ENCODE data around the gene OR13D1. TPM values are rescaled to one million over a fixed set of nuclear protein-coding genes. Genes with fewer than 3 reads are reported as not detected.
"Not testable (repeated sequence)": the region's sequence is repeated elsewhere in the genome, so short reads cannot be mapped to it uniquely, and the experiment has no call there.

OR13D1 gene, protein sequence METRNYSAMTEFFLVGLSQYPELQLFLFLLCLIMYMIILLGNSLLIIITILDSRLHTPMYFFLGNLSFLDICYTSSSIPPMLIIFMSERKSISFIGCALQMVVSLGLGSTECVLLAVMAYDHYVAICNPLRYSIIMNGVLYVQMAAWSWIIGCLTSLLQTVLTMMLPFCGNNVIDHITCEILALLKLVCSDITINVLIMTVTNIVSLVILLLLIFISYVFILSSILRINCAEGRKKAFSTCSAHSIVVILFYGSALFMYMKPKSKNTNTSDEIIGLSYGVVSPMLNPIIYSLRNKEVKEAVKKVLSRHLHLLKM
- not detected for polyA plus RNA-seq (ENCODE audit: insufficient read length)
- long read RNA-seq, donor 1, result 0 reads
- long read RNA-seq, donor 2, result 0 reads
- long read RNA-seq, donor 3, result 0 reads
- long read RNA-seq, donor 4, result 0 reads
- long read RNA-seq, donor 5, result 0 reads
- long read RNA-seq, donor 6, result 0 reads
- long read RNA-seq, donor 7, result 0 reads
- long read RNA-seq, donor 8, result 0 reads

- no peak for DNase-seq
These were observed at the start of gene OR13D1 for GRCh38 chr9:104694218-104694617. OR13D1 (plus strand) TSS chr9:104694518; CDS start chr9:104694518, 0 bp downstream.

GRCh38 chr9:104658496-104659195 is 35.7 kb upstream of the OR13D1 start:
- DNase-seq, result no peak

DNA sequence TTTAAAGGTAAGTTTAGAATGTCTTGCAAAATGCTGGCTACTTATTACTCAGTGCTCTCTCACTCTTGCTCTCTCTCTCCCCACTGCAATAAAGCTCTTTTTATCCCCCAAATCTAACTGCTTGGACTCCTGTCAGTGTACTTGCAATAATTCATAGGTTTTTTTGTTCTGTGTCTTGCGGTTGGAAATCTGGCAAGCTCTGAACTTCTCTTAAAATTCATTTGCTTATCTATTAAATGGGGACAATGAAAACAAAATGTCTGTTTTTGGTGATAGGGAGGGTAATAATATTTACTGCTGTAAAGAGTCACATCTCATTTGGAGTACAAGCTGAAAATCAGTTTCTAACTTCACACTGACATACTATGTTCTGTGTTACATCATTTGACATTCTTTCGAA is 18.7 kb upstream of the OR13D1 start:
- no peak for DNase-seq

GRCh38 chr9:104682642-104683041 is 11.7 kb upstream of the OR13D1 start:
- DNase-seq, result peak; percentile 50

- DNase-seq, result no peak
These were observed 8.2 kb upstream of the OR13D1 start for GRCh38 chr9:104686081-104686480.

GRCh38 chr9:104700306-104700705 is 6.0 kb downstream of the OR13D1 start:
- DNase-seq, result no peak

DNA sequence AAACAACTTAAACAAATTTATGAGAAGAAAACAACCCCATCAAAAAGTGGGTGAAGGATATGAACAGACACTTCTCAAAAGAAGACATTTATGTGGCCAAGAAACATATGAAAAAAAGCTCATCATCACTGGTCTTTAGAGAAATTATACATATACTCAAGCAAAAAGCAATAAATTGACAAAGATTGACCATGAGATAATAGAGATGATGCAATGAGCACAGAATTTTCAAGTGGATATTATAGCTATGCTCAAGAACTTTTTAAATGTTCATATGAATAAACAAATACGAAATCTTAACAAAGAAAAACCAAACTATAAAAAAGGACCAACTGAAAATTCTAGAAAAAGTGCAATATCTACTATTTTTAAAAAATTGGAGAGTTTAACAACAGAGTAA is 14.4 kb downstream of the OR13D1 start:
- not testable (repeated sequence) for DNase-seq

- no peak for DNase-seq
These were observed 17.3 kb downstream of the OR13D1 start for GRCh38 chr9:104711604-104712003.

DNA sequence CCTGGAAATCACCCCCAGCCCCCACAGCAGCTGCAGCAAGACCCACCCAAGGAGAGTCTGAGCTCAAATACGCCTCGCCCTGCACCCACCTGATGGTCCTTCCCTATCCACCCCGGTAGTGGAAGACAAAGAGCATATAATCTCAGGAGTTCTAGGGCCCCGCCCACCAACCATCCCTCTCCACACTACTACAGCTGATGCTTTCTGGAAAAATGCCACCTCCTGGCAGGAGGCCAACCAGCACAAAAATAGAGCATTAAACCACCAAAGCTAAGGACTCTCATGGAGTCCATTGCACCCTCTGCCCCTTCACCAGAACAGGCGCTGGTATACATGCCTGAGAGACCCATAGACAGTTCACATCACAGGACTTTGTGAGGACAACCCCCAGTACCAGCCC is 30.7 kb downstream of the OR13D1 start:
- DNase-seq, result no peak

DNA sequence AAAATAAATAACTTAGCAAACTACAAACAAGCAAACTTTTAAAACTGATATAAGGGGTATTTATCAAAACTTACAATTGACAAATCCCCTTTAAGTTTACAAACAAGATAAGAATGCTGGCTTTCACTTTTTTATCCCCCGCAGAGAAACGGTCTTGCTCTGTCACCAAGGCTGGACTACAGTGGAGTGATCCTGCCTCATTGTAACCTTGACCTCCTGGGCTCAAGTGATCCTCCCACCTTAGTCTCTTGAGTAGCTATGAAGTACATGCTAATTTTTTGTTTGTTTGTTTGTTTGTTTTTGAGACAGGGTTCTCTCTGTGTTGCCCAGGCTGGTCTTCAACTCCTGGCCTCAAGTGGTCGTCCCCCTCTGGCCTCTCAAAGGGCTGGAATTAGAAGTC is 44.1 kb downstream of the OR13D1 start:
- no peak for DNase-seq

DNA sequence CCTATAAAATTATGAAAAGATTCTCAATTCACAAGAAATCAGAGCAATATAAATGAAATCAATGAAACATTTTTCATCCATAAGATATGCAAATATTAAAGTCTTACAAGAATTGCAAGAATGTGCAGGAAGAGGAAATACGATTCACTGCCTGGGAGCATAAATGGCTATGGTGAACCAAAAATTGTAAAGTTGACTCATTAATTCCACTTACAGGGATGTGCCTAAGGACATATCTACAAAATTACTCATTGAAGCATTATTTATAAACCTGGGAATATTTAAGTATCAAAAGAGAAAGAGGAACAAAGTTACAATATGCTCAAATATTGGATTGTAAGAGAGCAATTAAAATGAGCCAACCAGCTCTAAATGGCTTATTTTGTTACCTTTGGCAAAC is 46.3 kb downstream of the OR13D1 start:
- no peak for DNase-seq

GRCh38 chr9:104743376-104743985 is 49.2 kb downstream of the OR13D1 start:
- peak; percentile 74 for DNase-seq

Other genes with a start within 250 kb of the OR13D1 start
- not detected for gene OR13F1, start 190.3 kb upstream of the OR13D1 start, polyA plus RNA-seq (ENCODE audit: insufficient read length)
- gene OR13C4, start 167.3 kb upstream of the OR13D1 start, polyA plus RNA-seq (ENCODE audit: insufficient read length), result not detected
- gene OR13C3, start 157.7 kb upstream of the OR13D1 start, polyA plus RNA-seq (ENCODE audit: insufficient read length), result not detected
- not detected for gene OR13C8, start 125.3 kb upstream of the OR13D1 start, polyA plus RNA-seq (ENCODE audit: insufficient read length)
- 0.33 TPM for gene OR13C5, start 95.1 kb upstream of the OR13D1 start, polyA plus RNA-seq (ENCODE audit: insufficient read length)
- not detected for gene OR13C2, start 88.9 kb upstream of the OR13D1 start, polyA plus RNA-seq (ENCODE audit: insufficient read length)
- gene OR13C9, start 76.3 kb upstream of the OR13D1 start, polyA plus RNA-seq (ENCODE audit: insufficient read length), result not detected
- gene NIPSNAP3A, start 53.2 kb downstream of the OR13D1 start, polyA plus RNA-seq (ENCODE audit: insufficient read length), result 51.7 TPM
- 15.9 TPM for gene NIPSNAP3B, start 69.6 kb downstream of the OR13D1 start, polyA plus RNA-seq (ENCODE audit: insufficient read length)
- gene ABCA1, start 233.6 kb downstream of the OR13D1 start, polyA plus RNA-seq (ENCODE audit: insufficient read length), result 12.8 TPM